Kidney (tissue), 22 donors: Measurements from ENCODE around the gene OR1J4. TPM values are rescaled to one million over a fixed set of nuclear protein-coding genes. Genes with fewer than 3 reads are reported as not detected.

ENCODE experiments used
- DNase-seq, 5 donors: peaks; one replicate each; pipeline ENCODE4 v3.0.0-alpha.2; 2013 to 2020
- FAIRE-seq: peaks from 2 replicates; lab custom pipeline; 2012; peaks lifted over from hg19 to GRCh38; lab: Jason Lieb, UNC
- H3K27ac ChIP-seq, 2 donors: one replicate each; pipeline ENCODE4 v1.7.0; 2013; ENCODE audit warnings: low read depth in 2 of 2, low read length in 2 of 2, inconsistent platforms in 1 of 2
- H3K27me3 ChIP-seq: one replicate; pipeline ENCODE4 v1.7.1; 2013; ENCODE audit warnings: low read length, inconsistent platforms; ENCODE audit not compliant: control insufficient read depth, insufficient read depth
- H3K36me3 ChIP-seq, 3 donors: one replicate each; pipeline versions ENCODE4 v1.7.0 to v1.7.1; 2013; ENCODE audit warnings: low read length in 3 of 3, control low read depth in 1 of 3, inconsistent platforms in 1 of 3; ENCODE audit not compliant: insufficient read depth in 3 of 3, control insufficient read depth in 2 of 3
- H3K4me1 ChIP-seq, 3 donors: one replicate each; pipeline versions ENCODE4 v1.7.0 to v1.7.1; 2013; ENCODE audit warnings: low read length in 3 of 3, inconsistent platforms in 1 of 3, low read depth in 1 of 3; ENCODE audit not compliant: control insufficient read depth in 2 of 3, insufficient read depth in 2 of 3
- H3K4me3 ChIP-seq, 3 donors: one replicate each; pipeline versions ENCODE4 v1.7.0 to v1.8.1; 2013; ENCODE audit warnings: low read length in 3 of 3, control low read depth in 1 of 3, inconsistent platforms in 1 of 3
- H3K9ac ChIP-seq, 3 donors: one replicate each; pipeline versions ENCODE4 v1.7.0 to v1.7.1; 2013; ENCODE audit warnings: low read length in 3 of 3, control low read depth in 1 of 3, inconsistent platforms in 1 of 3
- H3K9me3 ChIP-seq, 3 donors: one replicate each; pipeline versions ENCODE4 v1.7.0 to v1.7.1; 2013; ENCODE audit warnings: low read length in 3 of 3, control low read depth in 1 of 3, inconsistent platforms in 1 of 3; ENCODE audit not compliant: control insufficient read depth in 2 of 3, insufficient read depth in 1 of 3
- intact Hi-C: fragments of 100-400 bp; cut with DNase I; formaldehyde crosslinking; loops from one replicate; pipeline ENCODE4 v1.11.1; 2022
- long read RNA-seq, 10 donors: library from polyadenylated mRNA in 1 of 10; unstranded in 1 of 10; transcript quantifications; one replicate each; pipeline ENCODE4 v2.0.0 and lab custom pipeline, GENCODE V29; 2021 to 2026
- polyA plus RNA-seq: library from polyadenylated mRNA; stranded (reverse); fragments of 350-450 nt; fragmentation: Illumina TruSeq; extraction: RNeasy Lipid Tissue Mini Kit (QIAGEN cat#74804); gene quantifications from one replicate; pipeline ENCODE4 v1.2.3, GENCODE V29; 2014; ENCODE audit warnings: low read depth, low replicate concordance; ENCODE audit not compliant: insufficient read depth
- total RNA-seq: library from RNA; stranded (reverse); fragmentation: NEBNext Ultra II Directional; extraction: Animal tissue kit (Norgen Biotek cat#: 25700); gene quantifications from one replicate; pipeline ENCODE4 v1.2.1, GENCODE V29; 2021
- TF ChIP-seq, protein P1 (sequence below): IDR thresholded peaks from 3 replicates; pipeline ENCODE4 v1.5.1; 2012; ENCODE audit warnings: mild to moderate bottlenecking, moderate library complexity, borderline replicate concordance; ENCODE audit not compliant: insufficient read depth; ENCODE audit errors: extremely low read depth
- donor health status: control.
- donor health status: control.
- donor health status: control.
- donor health status: control.
- donor health status: control.
- donor health status: DM: yes; HTN: yes; CAD: no.
- donor health status: Normal renal cell carcinoma (clear cell type).

Gene OR1J4, protein sequence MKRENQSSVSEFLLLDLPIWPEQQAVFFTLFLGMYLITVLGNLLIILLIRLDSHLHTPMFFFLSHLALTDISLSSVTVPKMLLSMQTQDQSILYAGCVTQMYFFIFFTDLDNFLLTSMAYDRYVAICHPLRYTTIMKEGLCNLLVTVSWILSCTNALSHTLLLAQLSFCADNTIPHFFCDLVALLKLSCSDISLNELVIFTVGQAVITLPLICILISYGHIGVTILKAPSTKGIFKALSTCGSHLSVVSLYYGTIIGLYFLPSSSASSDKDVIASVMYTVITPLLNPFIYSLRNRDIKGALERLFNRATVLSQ
- total RNA-seq (not detected), polyA plus RNA-seq (not detected)
- long read RNA-seq, donor 1: 0 reads
- long read RNA-seq, donor 2: 0 reads
- long read RNA-seq, donor 3: 0 reads
- long read RNA-seq, donor 4: 0 reads
- long read RNA-seq, donor 5: 0 reads
- long read RNA-seq, donor 6: 0 reads
- long read RNA-seq, donor 7: 0 reads
- long read RNA-seq, donor 8: 0 reads
- long read RNA-seq, donor 9: 0 reads
- long read RNA-seq, donor 10: 0 reads

DNA sequence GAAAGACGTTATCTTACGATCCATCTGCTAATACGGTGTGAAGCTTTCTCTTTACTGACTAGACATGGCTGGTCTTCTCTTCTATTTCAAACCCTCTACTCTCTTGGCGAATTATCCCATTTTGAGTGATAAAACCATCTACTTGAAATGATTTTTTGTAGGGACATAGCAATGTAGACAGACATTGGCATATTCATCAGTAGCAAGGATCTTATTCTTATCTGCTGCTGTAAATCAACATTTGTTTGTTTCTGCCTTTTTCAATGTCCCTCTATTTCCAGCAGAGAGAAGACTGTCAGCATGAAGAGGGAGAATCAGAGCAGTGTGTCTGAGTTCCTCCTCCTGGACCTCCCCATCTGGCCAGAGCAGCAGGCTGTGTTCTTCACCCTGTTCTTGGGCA lies at the start of gene OR1J4:
Gene OR1J4, plus strand, starts transcription at position 301 of the 400 bp plus-strand sequence. Its CDS starts 0 bp downstream, at position 301.
- Histone ChIP-seq H3K27me3 (no peaks in the 10 kb centered on the region), H3K27ac (no peak within 1 kb of the TSS), H3K9ac (no peak within 1 kb of the TSS), H3K36me3 (no peaks in the 10 kb centered on the region), H3K4me3 (no peak within 1 kb of the TSS), H3K9me3 (no peaks in the 10 kb centered on the region), H3K4me1 (no peaks in the 10 kb centered on the region)
- no peak for FAIRE-seq
- DNase-seq: no peak
- intact Hi-C loops: no loop called here
- TF ChIP-seq, protein P1, sequence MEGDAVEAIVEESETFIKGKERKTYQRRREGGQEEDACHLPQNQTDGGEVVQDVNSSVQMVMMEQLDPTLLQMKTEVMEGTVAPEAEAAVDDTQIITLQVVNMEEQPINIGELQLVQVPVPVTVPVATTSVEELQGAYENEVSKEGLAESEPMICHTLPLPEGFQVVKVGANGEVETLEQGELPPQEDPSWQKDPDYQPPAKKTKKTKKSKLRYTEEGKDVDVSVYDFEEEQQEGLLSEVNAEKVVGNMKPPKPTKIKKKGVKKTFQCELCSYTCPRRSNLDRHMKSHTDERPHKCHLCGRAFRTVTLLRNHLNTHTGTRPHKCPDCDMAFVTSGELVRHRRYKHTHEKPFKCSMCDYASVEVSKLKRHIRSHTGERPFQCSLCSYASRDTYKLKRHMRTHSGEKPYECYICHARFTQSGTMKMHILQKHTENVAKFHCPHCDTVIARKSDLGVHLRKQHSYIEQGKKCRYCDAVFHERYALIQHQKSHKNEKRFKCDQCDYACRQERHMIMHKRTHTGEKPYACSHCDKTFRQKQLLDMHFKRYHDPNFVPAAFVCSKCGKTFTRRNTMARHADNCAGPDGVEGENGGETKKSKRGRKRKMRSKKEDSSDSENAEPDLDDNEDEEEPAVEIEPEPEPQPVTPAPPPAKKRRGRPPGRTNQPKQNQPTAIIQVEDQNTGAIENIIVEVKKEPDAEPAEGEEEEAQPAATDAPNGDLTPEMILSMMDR: no peak

DNA sequence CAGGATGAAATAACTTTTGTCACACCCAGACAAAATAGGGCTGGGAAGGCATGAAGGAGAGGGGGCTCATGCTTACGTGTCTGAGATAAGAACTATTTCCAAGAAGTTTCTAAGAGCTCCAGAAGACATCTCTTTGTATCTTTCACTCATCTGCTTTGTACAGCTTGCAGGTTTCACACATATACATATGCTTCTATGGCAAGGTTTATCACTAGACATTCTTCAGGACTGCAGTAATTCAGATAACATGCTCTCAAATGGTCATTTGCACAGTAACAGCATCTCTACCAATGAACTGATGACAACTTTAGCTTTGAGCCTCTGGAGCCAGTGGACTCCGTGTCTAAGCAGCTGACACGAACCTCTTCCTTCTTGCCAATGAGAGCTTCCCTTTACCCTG lies 44.4 kb upstream of the OR1J4 start:
- intact Hi-C loops: no loop called here

DNA sequence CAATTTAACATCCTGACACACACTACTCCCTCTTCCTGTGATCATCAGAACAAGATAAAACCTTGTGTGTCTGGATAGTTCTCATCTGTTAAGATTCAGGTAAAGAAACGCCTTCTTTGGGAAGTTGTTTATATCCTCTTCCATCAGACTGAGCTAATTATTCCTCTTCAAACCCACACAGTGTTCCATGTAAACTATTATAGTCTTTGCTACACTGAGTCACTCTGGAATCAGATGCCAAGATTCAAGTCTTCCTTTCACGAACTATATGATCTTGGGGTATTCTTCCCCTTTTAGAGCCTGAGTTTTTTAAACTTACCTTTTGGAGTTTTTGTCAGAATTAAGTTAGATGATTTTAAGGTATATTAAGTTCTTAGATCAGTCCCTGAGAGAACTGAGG lies 43.2 kb upstream of the OR1J4 start:
- Histone ChIP-seq H3K27me3 (no peaks in the 10 kb centered on the region), H3K27ac (no peak overlapping the region), H3K9me3 (no peaks in the 10 kb centered on the region), H3K36me3 (no peaks in the 10 kb centered on the region), H3K4me1 (no peaks in the 10 kb centered on the region), H3K9ac (no peak overlapping the region), H3K4me3 (no peak overlapping the region)
- FAIRE-seq: no peak
- intact Hi-C loops: no loop called here
- no peak for DNase-seq
- TF ChIP-seq, protein P1: no peak

More for the DNA sequence above, 44.4 kb upstream of the OR1J4 start:
- no peak for DNase-seq
- Histone ChIP-seq H3K36me3 (no peaks in the 10 kb centered on the region), H3K9ac (no peak overlapping the region), H3K27me3 (no peaks in the 10 kb centered on the region), H3K27ac (no peak overlapping the region), H3K9me3 (no peaks in the 10 kb centered on the region), H3K4me3 (no peak overlapping the region), H3K4me1 (no peaks in the 10 kb centered on the region)
- TF ChIP-seq, protein P1: no peak
- no peak for FAIRE-seq
